Subcutaneous adipose tissue (tissue), 4 donors: Measurements from ENCODE around the gene PDHX. TPM values are rescaled to one million over a fixed set of nuclear protein-coding genes. Genes with fewer than 3 reads are reported as not detected.

ENCODE experiments used
- CTCF ChIP-seq: fragments of 450-650 bp; IDR thresholded peaks from one replicate; pipeline ENCODE4 v1.5.1; 2016; ENCODE audit warnings: low read depth, mild to moderate bottlenecking, control low read depth, antibody characterized with exemption, moderate library complexity
- total RNA-seq, 4 donors: library from RNA; depleted of rRNA; stranded (reverse); fragments of >200 nt; gene quantifications; one replicate each; pipeline ENCODE4 v1.1.0, GENCODE V29; 2016

Gene PDHX
- total RNA-seq, 4 donors from 2014 or later, result 34.8 to 52.0 (median 46.1) TPM

DNA sequence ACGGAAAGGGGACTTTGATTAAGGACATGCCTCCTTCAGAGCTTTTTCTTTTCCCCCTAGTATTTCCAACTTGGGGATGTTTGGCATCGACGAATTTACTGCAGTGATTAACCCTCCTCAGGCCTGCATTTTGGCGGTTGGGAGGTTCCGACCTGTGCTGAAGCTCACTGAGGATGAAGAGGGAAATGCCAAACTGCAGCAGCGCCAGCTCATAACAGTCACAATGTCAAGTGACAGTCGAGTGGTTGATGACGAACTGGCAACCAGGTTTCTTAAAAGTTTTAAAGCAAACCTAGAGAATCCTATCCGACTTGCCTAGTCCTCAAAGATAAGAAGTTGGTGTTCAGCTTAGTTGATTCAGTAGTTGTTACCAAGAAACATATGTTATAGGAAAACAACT is 78.4 kb downstream of the PDHX start:
- no peak for TF ChIP-seq CTCF

DNA sequence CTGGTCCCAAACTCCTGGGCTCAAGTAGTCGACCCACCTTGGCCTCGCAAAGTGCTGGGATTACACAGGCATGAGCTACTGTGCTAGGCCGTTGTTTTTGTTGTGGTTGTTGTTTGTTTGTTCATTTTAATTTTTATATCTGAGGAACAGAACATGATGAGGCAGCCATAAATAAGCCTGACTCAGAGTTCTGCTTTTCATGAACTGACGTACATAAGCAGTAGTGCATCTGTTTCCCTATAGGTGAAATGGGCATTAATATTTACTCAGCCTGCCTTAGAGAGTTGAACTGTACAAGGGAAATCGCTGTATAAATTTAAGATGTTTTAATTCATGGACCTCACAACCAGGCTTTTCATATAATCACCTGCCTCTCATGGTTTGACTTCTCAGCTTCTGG is 80.5 kb downstream of the PDHX start:
- TF ChIP-seq CTCF, result no peak

GRCh38 chr11:34997952-34998528 is 81.6 kb downstream of the PDHX start:
- no peak for TF ChIP-seq CTCF

DNA sequence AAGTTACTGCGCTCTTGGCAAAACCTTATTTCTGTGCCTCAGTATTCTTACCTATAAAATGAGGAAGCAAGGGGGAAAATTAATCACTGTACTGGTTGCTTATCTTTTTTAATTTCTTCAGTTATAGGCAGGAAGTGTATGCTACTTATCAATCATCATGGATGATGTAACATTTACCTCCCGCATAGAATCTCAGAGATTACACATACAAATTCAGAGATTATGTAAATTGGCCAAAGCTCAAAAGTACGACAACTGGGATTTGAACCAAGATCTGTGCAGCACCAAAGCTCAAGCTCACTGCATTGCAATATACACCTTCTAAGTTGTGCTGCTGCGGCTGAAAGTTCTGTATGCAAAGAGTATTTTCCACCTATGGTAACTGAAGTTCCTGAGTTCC is 83.0 kb downstream of the PDHX start:
- TF ChIP-seq CTCF, result no peak

GRCh38 chr11:35003186-35003585 is 86.8 kb downstream of the PDHX start:
- no peak for TF ChIP-seq CTCF

DNA sequence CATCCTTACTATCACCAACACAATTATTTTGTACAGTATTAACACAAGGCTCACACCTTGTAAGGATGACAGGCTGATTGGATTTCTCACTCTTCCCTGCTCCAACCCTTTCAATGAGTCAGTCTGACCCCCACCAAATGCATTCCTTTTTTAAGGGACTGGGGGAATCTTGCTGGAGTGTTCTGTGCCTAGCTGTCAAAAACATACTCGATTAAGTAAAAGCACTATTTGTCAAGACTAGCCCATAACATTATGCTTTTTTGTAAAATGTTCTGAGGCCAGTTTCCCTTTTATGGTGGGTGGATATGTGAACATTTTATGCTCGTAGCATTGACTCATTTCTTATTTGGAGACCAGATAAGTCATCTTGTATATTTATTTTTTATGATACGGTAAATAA is 87.2 kb downstream of the PDHX start:
- TF ChIP-seq CTCF, result no peak

GRCh38 chr11:35005141-35005780 is 88.8 kb downstream of the PDHX start:
- no peak for TF ChIP-seq CTCF
